DOHH2 (cell line): ENCODE measurements around the gene PRAMEF12.

Experiments
- CTCF ChIP-seq: fragments of 200-600 bp; sonication (generic); IDR thresholded peaks from one replicate; pipeline ENCODE4 v1.5.1; 2014; ENCODE audit warnings: antibody characterized with exemption, mild to moderate bottlenecking, low read depth, low read length; ENCODE audit not compliant: poor library complexity, severe bottlenecking
- EZH2phosphoT487 ChIP-seq: fragments of 200-600 bp; sonication (generic); IDR thresholded peaks from 2 replicates; pipeline ENCODE4 v1.6.1; 2017; ENCODE audit warnings: borderline replicate concordance, mild to moderate bottlenecking, antibody characterized with exemption, low read length, moderate library complexity, mixed read lengths

- TF ChIP-seq CTCF (no peak), EZH2phosphoT487 (no peak)
Observed at GRCh38 chr1:12775443-12775842, 1.9 kb downstream of the PRAMEF12 start.
